Trophoblast cell (in vitro differentiated cells and primary cell): ENCODE data around the gene C22orf42. TPM values are rescaled to one million over a fixed set of nuclear protein-coding genes. Genes with fewer than 3 reads are reported as not detected.

Source experiments
- DNase-seq, 2 donors: peaks; one replicate each; pipeline ENCODE4 v3.0.0-alpha.2; 2016
- H2AFZ ChIP-seq: 2 replicates; pipeline ENCODE4 v1.6.1; 2013; ENCODE audit warnings: low read length, moderate library complexity, mild to moderate bottlenecking; ENCODE audit not compliant: insufficient read depth, poor library complexity
- H2AK5ac ChIP-seq: 2 replicates; pipeline ENCODE4 v1.6.1; 2013; ENCODE audit warnings: mild to moderate bottlenecking, low read length
- H2BK120ac ChIP-seq: 2 replicates; pipeline ENCODE4 v1.6.1; 2013; ENCODE audit warnings: low read length, mild to moderate bottlenecking, moderate library complexity; ENCODE audit not compliant: insufficient read depth, poor library complexity
- H2BK12ac ChIP-seq: 2 replicates; pipeline ENCODE4 v1.6.1; 2013; ENCODE audit warnings: mild to moderate bottlenecking, low read length, moderate library complexity
- H2BK5ac ChIP-seq: 2 replicates; pipeline ENCODE4 v1.6.1; 2013; ENCODE audit warnings: low read length, low read depth, moderate library complexity, mild to moderate bottlenecking; ENCODE audit not compliant: poor library complexity
- H3K14ac ChIP-seq: 2 replicates; pipeline ENCODE4 v1.6.1; 2013; ENCODE audit warnings: mild to moderate bottlenecking, low read length
- H3K18ac ChIP-seq: 2 replicates; pipeline ENCODE4 v1.6.1; 2013; ENCODE audit warnings: mild to moderate bottlenecking, low read length
- H3K23ac ChIP-seq: 2 replicates; pipeline ENCODE4 v1.6.1; 2013; ENCODE audit warnings: low read length
- H3K27ac ChIP-seq: 2 replicates; pipeline ENCODE4 v1.5.1; 2013; ENCODE audit warnings: low read depth, mild to moderate bottlenecking, inconsistent platforms, low read length, moderate library complexity
- H3K27me3 ChIP-seq: 2 replicates; pipeline ENCODE4 v1.6.1; 2013; ENCODE audit warnings: inconsistent platforms, mild to moderate bottlenecking, low read length, moderate library complexity; ENCODE audit not compliant: insufficient read depth
- H3K36me3 ChIP-seq, 2 experiments: 1 replicate in 1 of 2; 2 replicates in 1 of 2; pipeline ENCODE4 v1.6.1; 2013; ENCODE audit warnings: low read length in 2 of 2, mild to moderate bottlenecking in 2 of 2, moderate library complexity in 1 of 2; ENCODE audit not compliant: insufficient read depth in 2 of 2, control insufficient read depth in 1 of 2
- H3K4ac ChIP-seq: 2 replicates; pipeline ENCODE4 v1.6.1; 2013; ENCODE audit warnings: low read depth, mild to moderate bottlenecking, low read length, moderate library complexity
- H3K4me1 ChIP-seq, 2 experiments: 1 replicate in 1 of 2; 2 replicates in 1 of 2; pipeline ENCODE4 v1.6.1; 2013; ENCODE audit warnings: low read length in 2 of 2, mild to moderate bottlenecking in 2 of 2, moderate library complexity in 1 of 2; ENCODE audit not compliant: insufficient read depth in 2 of 2, control insufficient read depth in 1 of 2
- H3K4me2 ChIP-seq: 2 replicates; pipeline ENCODE4 v1.6.1; 2013; ENCODE audit warnings: inconsistent platforms, mild to moderate bottlenecking, low read length, moderate library complexity
- H3K4me3 ChIP-seq: 2 replicates; pipeline ENCODE4 v1.5.1; 2013; ENCODE audit warnings: mild to moderate bottlenecking, low read depth, low read length, inconsistent platforms
- H3K79me1 ChIP-seq: one replicate; pipeline ENCODE4 v1.6.1; 2013; ENCODE audit warnings: low read length
- H3K79me2 ChIP-seq: 2 replicates; pipeline ENCODE4 v1.6.1; 2013; ENCODE audit warnings: low read length, mild to moderate bottlenecking; ENCODE audit not compliant: control insufficient read depth, insufficient read depth, poor library complexity
- H3K9ac ChIP-seq: 2 replicates; pipeline ENCODE4 v1.6.1; 2013; ENCODE audit warnings: mild to moderate bottlenecking, low read length
- H3K9me3 ChIP-seq: 2 replicates; pipeline ENCODE4 v1.6.1; 2013; ENCODE audit warnings: low read depth, mild to moderate bottlenecking, control low read depth, inconsistent platforms, low read length; ENCODE audit not compliant: insufficient read depth
- H4K12ac ChIP-seq: 2 replicates; pipeline ENCODE4 v1.6.1; 2013; ENCODE audit warnings: low read depth, mild to moderate bottlenecking, low read length, moderate library complexity
- H4K8ac ChIP-seq: 2 replicates; pipeline ENCODE4 v1.6.1; 2013; ENCODE audit warnings: low read depth, mild to moderate bottlenecking, low read length, moderate library complexity
- H4K91ac ChIP-seq: one replicate; pipeline ENCODE4 v1.6.1; 2013; ENCODE audit warnings: low read depth, mild to moderate bottlenecking, low read length, moderate library complexity
- WGBS: extraction: QIAGEN DNeasy Blood & Tissue Kit; methylation state at CpG from one replicate; pipeline ENCODE4 v1.1.7; 2013; ENCODE audit warnings: missing lambda C conversion rate; ENCODE audit not compliant: insufficient read length, insufficient coverage; ENCODE audit errors: extremely low coverage; 5-methylcytosine and 5-hydroxymethylcytosine counted together
- polyA plus RNA-seq: library from polyadenylated mRNA; stranded (reverse); fragments of 200-250 nt; gene quantifications from 2 replicates; pipeline ENCODE4 v1.2.3, GENCODE V29; 2013

The C22orf42 gene
- polyA plus RNA-seq, result not detected in 2 replicates

GRCh38 chr22:32158712-32159533, at the start of gene C22orf42:
TSS of gene C22orf42 (minus strand) at chr22:32159303. CDS start at chr22:32159215, 88 bp downstream.
- Histone ChIP-seq H4K8ac (no peak within 1 kb of the TSS), H2BK5ac (no peak within 1 kb of the TSS), H2AK5ac (no peak within 1 kb of the TSS), H3K18ac (no peak within 1 kb of the TSS), H3K79me1 (no peaks in the 10 kb centered on the region), H3K4me2 (no peak within 1 kb of the TSS), H3K36me3 (no peaks in the 10 kb centered on the region), H2BK12ac (no peak within 1 kb of the TSS), H3K23ac (no peak within 1 kb of the TSS), H3K14ac (no peak within 1 kb of the TSS), H3K79me2 (no peaks in the 10 kb centered on the region), H3K4me3 (no peak within 1 kb of the TSS), H3K9me3 (no peaks in the 10 kb centered on the region), H4K12ac (no peak within 1 kb of the TSS), H3K9ac (no peak within 1 kb of the TSS), H4K91ac (no peak within 1 kb of the TSS), H3K27me3 (no peaks in the 10 kb centered on the region), H2AFZ (no peak within 1 kb of the TSS), H3K27ac (no peak within 1 kb of the TSS), H2BK120ac (no peak within 1 kb of the TSS), H3K4ac (no peak within 1 kb of the TSS), H3K4me1 (no peaks in the 10 kb centered on the region)
- no CpG with 5 or more reads among the region's 12 CpGs for WGBS
- no peak for DNase-seq

- H4K8ac ChIP-seq, result no peak overlapping the region
- no peak overlapping the region for H2BK5ac ChIP-seq
- no peak overlapping the region for H2AFZ ChIP-seq
- H4K91ac ChIP-seq, result no peak overlapping the region
- no peak overlapping the region for H3K4me2 ChIP-seq
- peaks cover 2% of the 10 kb centered on the region for H3K9me3 ChIP-seq
- H3K79me1 ChIP-seq, result no peaks in the 10 kb centered on the region
- H2BK120ac ChIP-seq, result no peak overlapping the region
- H3K14ac ChIP-seq, result no peak overlapping the region
- no CpG with 5 or more reads among the region's 3 CpGs for WGBS
- H2AK5ac ChIP-seq, result no peak overlapping the region
- no peak overlapping the region for H3K4me3 ChIP-seq
- H3K4me1 ChIP-seq, result peaks cover 5 to 10% of the 10 kb centered on the region in 2 experiments
- DNase-seq, result no peak
- H4K12ac ChIP-seq, result no peak overlapping the region
- H3K9ac ChIP-seq, result no peak overlapping the region
- H3K18ac ChIP-seq, result no peak overlapping the region
- no peaks in the 10 kb centered on the region for H3K79me2 ChIP-seq
- H3K27me3 ChIP-seq, result peaks cover 7% of the 10 kb centered on the region
- H3K23ac ChIP-seq, result no peak overlapping the region
- no peak overlapping the region for H2BK12ac ChIP-seq
- H3K4ac ChIP-seq, result no peak overlapping the region
- H3K36me3 ChIP-seq, result no peaks in the 10 kb centered on the region
- H3K27ac ChIP-seq, result no peak overlapping the region
Observed at GRCh38 chr22:32208681-32209080, 49.6 kb upstream of the C22orf42 start.

GRCh38 chr22:32207971-32208480, 48.9 kb upstream of the C22orf42 start:
- Histone ChIP-seq H4K12ac (no peak overlapping the region), H3K27ac (no peak overlapping the region), H3K27me3 (peaks cover 12% of the 10 kb centered on the region), H3K4me1 (peaks cover 5 to 10% of the 10 kb centered on the region in 2 experiments), H3K14ac (no peak overlapping the region), H3K79me2 (no peaks in the 10 kb centered on the region), H3K23ac (no peak overlapping the region), H2AK5ac (no peak overlapping the region), H3K18ac (no peak overlapping the region), H2BK12ac (no peak overlapping the region), H3K4ac (no peak overlapping the region), H3K79me1 (no peaks in the 10 kb centered on the region), H4K8ac (no peak overlapping the region), H3K4me3 (no peak overlapping the region), H3K9me3 (peaks cover 2% of the 10 kb centered on the region), H2BK120ac (no peak overlapping the region), H4K91ac (no peak overlapping the region), H3K4me2 (no peak overlapping the region), H2AFZ (no peak overlapping the region), H2BK5ac (no peak overlapping the region), H3K9ac (no peak overlapping the region), H3K36me3 (no peaks in the 10 kb centered on the region)
- DNase-seq, result no peak
- WGBS, result no CpG with 5 or more reads among the region's 4 CpGs

- H3K79me2 ChIP-seq, result no peaks in the 10 kb centered on the region
- H3K14ac ChIP-seq, result no peak overlapping the region
- no peak overlapping the region for H4K91ac ChIP-seq
- peaks cover 5 to 10% of the 10 kb centered on the region in 2 experiments for H3K4me1 ChIP-seq
- no peak overlapping the region for H2AK5ac ChIP-seq
- no peak overlapping the region for H3K9ac ChIP-seq
- H3K4ac ChIP-seq, result no peak overlapping the region
- no peak overlapping the region for H4K12ac ChIP-seq
- H3K27me3 ChIP-seq, result peaks cover 12% of the 10 kb centered on the region
- no peak overlapping the region for H3K4me3 ChIP-seq
- no peaks in the 10 kb centered on the region for H3K79me1 ChIP-seq
- H3K23ac ChIP-seq, result no peak overlapping the region
- peaks cover 2% of the 10 kb centered on the region for H3K9me3 ChIP-seq
- no peak overlapping the region for H2BK120ac ChIP-seq
- no peaks in the 10 kb centered on the region for H3K36me3 ChIP-seq
- H3K27ac ChIP-seq, result no peak overlapping the region
- H2AFZ ChIP-seq, result no peak overlapping the region
- H3K4me2 ChIP-seq, result no peak overlapping the region
- no peak overlapping the region for H2BK12ac ChIP-seq
- DNase-seq, result peak in 1 of 2 donors; percentile 38
- no CpG with 5 or more reads among the region's 22 CpGs for WGBS
- H4K8ac ChIP-seq, result no peak overlapping the region
- H3K18ac ChIP-seq, result no peak overlapping the region
- no peak overlapping the region for H2BK5ac ChIP-seq
Observed at GRCh38 chr22:32206774-32207758, 48.0 kb upstream of the C22orf42 start.
